NCI-H526 treated with DMSO at 0.1 percent for 48 hours (cell line): ENCODE results near the gene HTR2B.
"Not testable (repeated sequence)": the region's sequence is repeated elsewhere in the genome, so short reads cannot be mapped to it uniquely, and the experiment has no call there.

Source experiments
- DNase-seq: peaks from one replicate; lab custom pipeline; 2025; lab: John Stamatoyannopoulos, UW

HTR2B gene

GRCh38 chr2:231133365-231134099 lies 8.7 kb upstream of the HTR2B start:
- DNase-seq, result no peak

DNA sequence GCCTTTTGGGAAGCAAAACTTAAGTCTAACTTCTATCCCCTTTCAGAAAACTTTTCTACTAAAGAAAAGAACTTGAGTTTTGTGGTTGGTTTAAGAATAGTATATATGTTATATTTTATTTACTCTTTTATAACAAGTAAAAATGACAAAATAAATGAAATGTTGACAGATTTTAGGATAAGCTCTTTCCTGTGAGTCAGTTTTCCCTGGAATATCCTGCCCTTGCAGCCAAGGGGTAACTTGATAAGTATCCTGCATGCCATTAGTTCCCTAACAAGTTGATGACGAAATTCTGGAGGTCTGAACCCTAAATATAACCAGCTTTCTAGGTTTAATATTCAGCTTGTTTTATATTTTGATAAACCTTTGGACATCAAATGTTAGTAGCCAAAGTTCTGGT lies 7.3 kb upstream of the HTR2B start:
- DNase-seq, result no peak

DNA sequence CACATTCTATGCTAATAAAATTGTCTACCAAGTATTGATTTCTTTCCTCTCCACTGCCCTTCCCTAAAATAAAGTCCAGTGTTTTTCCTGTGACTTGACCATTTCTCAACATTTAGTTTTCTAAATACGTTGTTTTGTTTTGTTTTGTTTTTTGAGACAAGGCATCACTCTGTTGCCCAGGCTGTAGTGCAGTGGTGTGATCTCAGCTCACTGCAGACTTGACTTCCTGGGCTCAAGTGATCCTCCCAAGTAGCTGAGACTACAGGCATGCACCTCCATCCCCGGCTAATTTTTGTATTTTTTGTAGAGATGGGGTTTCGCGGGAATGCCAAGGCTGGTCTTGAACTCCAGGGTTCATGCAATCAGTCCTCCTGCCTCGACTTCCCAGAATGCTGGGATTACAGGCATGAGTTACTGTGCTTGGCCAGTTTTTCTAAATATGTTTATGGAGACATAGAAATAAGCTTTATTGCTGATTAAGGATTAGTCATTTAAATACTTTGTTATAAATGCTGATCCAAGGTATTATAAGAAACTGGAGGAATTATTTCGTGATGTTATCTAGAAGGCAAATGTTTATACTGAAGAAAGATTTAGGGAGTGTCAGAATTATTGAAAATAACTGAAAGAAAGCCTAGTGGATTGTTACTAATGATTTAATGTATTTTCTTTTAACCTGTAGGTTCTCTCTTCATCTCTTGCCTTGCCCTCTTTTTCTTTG lies 5.7 kb upstream of the HTR2B start:
- DNase-seq, result no peak

DNA sequence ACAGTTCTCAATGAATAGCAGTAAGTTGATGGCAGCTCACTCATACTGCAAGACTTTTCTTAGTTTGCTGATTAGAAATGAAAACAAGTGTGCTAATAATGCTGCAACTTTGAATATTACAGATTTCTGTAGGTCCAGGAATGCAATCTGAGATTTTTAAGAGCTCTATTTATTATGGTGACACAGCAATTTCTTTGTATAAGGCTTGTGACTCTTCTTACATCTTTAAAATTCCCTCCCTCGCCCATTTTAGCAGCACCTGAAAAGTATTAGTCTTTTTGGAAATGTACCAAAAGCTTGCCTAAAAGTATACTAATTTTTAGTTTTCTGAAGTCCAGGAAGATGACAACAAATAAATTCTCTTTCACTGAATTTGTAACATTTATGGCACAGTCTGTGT lies 4.4 kb upstream of the HTR2B start:
- DNase-seq, result no peak

DNA sequence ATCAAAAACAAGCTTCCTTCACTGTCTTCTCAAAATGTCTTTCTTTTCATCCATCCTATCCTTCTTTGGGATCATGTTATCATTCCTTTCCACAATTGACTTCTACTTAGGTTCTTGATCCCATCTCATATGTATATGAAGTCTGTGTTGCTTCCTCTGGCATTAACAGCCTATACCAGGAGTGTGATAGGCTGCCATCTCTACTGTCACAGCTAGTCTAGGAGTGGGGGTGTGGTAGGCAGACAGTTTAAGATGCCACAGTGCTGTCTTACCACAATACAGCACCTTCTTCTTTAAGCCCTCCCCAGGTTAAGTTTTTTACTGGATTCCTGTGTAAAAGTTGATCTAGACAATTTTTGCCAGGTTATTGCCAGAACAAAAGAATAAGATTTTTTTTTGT lies 3.7 kb upstream of the HTR2B start:
- no peak for DNase-seq

DNA sequence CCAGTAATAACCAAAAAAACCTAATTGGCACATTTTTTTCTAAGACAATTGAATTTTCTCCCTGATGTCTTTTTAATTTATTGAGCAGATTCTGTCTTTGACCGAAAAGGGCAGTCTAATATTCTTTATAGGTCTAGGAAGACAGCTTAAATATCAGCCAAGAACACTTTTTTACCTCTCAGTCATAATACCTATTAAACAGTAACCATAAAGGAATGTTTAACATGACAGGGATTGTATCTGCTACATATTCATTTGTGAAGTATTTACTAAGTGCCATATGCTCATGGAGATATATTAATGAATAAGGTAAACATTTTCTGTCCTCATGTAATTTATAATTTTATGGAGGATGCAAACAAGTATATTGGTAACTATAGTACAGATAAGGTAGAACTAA lies 3.1 kb upstream of the HTR2B start:
- no peak for DNase-seq

- DNase-seq, result no peak
These were observed 2.6 kb upstream of the HTR2B start for GRCh38 chr2:231127480-231127879.

GRCh38 chr2:231126123-231126522 lies 1.3 kb upstream of the HTR2B start:
- no peak for DNase-seq

- no peak for DNase-seq
These were observed 1.4 kb downstream of the HTR2B start for GRCh38 chr2:231123362-231123898.

DNA sequence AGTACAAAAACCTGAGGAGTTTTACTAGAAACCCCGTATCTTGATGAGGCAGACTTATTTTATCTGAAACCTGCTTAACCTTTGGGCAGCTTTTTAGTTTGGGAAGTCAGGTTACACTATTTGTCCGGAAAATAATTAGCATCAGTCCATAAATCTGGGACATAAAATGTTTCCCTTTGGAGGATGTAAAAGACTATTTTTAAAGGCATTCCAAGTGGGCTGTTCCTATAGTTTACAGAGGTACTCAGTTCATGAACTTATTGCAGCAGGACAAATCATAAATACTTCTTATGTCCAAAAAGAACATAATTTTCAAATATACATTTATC lies 6.3 kb downstream of the HTR2B start:
- DNase-seq, result no peak

GRCh38 chr2:231117922-231118613 lies 6.8 kb downstream of the HTR2B start:
- no peak for DNase-seq

DNA sequence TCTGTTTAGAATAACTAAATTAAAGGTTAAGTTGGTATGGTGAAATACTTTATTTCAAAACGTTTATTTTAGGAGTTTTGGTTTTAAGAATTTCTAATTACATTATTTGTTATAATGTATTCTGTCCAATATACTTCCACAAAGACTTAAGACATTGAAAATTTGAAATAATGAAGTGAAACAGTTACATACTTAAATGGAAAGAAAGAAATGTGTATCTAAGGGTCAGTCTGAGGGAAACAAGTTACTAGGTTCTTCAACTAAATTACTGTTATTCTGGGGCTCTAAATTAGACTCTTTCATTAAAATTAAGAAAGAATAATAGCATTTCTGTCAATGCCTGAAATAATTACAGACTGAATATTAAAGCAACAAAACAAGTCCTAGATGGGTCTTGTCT lies 7.7 kb downstream of the HTR2B start:
- DNase-seq, result no peak

DNA sequence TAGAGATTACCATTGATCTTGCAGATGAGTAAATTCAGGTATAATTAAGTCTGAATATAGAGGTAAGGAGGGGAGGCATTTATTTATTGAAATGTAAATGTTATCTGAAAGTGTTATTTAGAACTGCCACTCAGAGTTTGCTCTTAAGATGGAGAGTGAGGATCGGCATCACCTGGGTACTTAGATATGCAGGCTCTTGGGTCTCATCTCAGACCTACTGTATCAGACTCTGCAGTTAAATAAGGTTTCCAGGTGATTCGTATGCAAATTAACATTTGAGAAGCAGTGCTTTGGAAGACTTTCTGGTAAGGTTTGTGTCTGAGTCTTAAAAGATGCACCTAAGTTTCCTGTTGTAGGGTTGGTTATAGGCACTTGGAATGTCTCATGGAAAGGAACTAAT lies 9.2 kb downstream of the HTR2B start:
- no peak for DNase-seq

DNA sequence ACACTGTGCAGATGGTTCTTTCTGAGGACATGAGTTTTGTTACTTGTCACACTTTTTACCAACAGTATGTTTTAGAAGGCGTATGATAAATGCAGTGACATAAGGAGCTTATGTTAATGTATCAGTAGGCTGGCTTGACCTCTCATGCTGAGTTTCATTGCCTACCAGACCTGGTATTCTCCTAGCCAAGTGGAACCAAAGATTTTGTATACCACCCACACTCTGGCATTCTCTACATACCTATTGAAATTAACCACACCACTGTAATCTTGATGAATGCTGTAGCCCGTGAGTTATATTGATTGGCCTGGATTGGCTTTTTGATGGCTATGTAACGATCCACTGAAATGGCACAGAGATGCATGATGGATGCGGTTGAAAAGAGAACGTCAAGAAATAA lies 11.4 kb downstream of the HTR2B start:
- no peak for DNase-seq

- no peak for DNase-seq
These were observed 12.9 kb downstream of the HTR2B start for GRCh38 chr2:231111987-231112386.

DNA sequence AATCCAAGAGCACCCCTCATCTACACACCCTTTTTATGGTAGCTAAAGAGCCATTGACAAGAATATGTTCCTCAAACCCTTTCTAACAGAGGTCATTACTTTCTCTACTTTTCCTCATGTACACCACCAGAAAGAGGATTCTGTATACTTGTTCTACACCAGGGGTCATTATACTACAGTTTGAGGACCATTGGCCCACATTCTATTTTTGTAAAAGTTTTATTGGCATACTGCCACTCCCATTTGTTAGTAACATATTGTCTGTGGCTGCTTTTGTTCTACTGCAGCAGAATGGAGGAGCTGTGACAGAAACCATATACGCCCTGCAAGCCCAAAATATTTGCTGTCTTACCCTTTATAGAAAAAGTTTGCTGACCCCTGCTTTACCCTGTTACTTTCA lies 14.3 kb downstream of the HTR2B start:
- no peak for DNase-seq

- peak; percentile 18 for DNase-seq
These were observed 20.6 kb downstream of the HTR2B start for GRCh38 chr2:231104115-231104713.

DNA sequence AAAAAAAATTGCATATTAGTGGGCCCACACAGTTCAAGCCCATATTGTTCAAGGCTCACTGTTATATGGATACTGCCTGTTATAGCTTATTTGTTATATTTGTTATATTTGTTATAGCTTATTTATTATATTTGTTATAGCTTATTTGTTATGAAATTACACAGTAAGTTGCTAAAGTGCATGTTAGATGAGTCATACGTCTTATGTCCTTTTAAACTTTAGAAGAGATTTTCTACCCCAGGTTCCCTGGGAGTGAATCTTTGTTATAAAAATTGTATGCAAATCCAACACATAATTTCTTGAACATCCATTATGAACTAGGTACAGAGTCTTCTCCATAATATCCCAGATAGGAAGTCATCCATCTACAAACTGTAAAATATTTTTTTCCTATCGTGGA lies 22.1 kb downstream of the HTR2B start:
- DNase-seq, result no peak

DNA sequence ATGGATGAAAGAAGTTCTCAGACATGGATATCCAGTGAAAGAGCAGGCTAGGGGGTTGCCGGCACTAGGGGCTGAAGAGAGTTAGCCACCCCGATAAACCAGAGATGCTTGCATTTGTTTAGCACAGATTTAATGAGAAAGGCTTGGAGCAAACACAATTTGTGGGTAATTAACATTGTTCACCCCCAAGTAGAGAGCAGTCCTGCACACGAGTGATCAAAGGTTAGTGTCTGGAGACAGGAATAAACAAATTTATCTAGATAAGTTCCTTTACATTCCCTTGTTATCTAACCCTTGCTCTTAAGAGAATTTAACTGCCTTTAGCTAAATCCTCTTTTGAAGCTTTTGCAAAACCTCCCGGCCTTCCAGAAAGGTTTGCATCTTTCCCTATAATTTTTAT lies 23.9 kb downstream of the HTR2B start:
- DNase-seq, result no peak

DNA sequence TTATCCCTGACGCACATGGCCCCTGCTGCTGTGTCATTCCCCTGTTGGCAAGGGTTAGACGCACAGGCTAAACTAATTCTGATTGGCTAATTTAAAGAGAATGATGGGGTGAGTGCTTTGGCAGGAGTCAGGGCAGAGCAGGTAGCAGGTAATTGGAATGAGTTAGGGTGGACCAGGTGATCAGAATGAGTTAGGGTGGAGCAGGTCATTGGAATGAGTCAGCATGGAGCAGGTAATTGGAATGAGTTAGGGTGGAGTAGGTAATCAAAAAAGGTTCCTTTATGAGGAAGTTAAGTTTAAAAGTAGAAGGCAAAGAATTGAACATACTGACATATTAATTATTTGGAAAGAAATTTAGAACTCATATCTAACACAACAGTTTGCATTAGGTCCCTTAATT lies 24.5 kb downstream of the HTR2B start:
- not testable (repeated sequence) for DNase-seq

GRCh38 chr2:231099918-231100317 lies 24.9 kb downstream of the HTR2B start:
- DNase-seq, result no peak

GRCh38 chr2:231094736-231095346 lies 30.0 kb downstream of the HTR2B start:
- no peak for DNase-seq
